Trophoblast cell (in vitro differentiated cells and primary cell): ENCODE results near the gene PGAP2.
A peak's percentile ranks its signal among the peaks of the same experiment; 100 is the strongest.

Source experiments
- DNase-seq, 2 donors: peaks; one replicate each; pipeline ENCODE4 v3.0.0-alpha.2; 2016
- H2AFZ ChIP-seq: 2 replicates; pipeline ENCODE4 v1.6.1; 2013; ENCODE audit warnings: low read length, moderate library complexity, mild to moderate bottlenecking; ENCODE audit not compliant: insufficient read depth, poor library complexity
- H2AK5ac ChIP-seq: 2 replicates; pipeline ENCODE4 v1.6.1; 2013; ENCODE audit warnings: mild to moderate bottlenecking, low read length
- H2BK120ac ChIP-seq: 2 replicates; pipeline ENCODE4 v1.6.1; 2013; ENCODE audit warnings: low read length, mild to moderate bottlenecking, moderate library complexity; ENCODE audit not compliant: insufficient read depth, poor library complexity
- H2BK12ac ChIP-seq: 2 replicates; pipeline ENCODE4 v1.6.1; 2013; ENCODE audit warnings: mild to moderate bottlenecking, low read length, moderate library complexity
- H2BK5ac ChIP-seq: 2 replicates; pipeline ENCODE4 v1.6.1; 2013; ENCODE audit warnings: low read length, low read depth, moderate library complexity, mild to moderate bottlenecking; ENCODE audit not compliant: poor library complexity
- H3K14ac ChIP-seq: 2 replicates; pipeline ENCODE4 v1.6.1; 2013; ENCODE audit warnings: mild to moderate bottlenecking, low read length
- H3K18ac ChIP-seq: 2 replicates; pipeline ENCODE4 v1.6.1; 2013; ENCODE audit warnings: mild to moderate bottlenecking, low read length
- H3K23ac ChIP-seq: 2 replicates; pipeline ENCODE4 v1.6.1; 2013; ENCODE audit warnings: low read length
- H3K27ac ChIP-seq: 2 replicates; pipeline ENCODE4 v1.5.1; 2013; ENCODE audit warnings: low read depth, mild to moderate bottlenecking, inconsistent platforms, low read length, moderate library complexity
- H3K27me3 ChIP-seq: 2 replicates; pipeline ENCODE4 v1.6.1; 2013; ENCODE audit warnings: inconsistent platforms, mild to moderate bottlenecking, low read length, moderate library complexity; ENCODE audit not compliant: insufficient read depth
- H3K36me3 ChIP-seq, 2 experiments: 1 replicate in 1 of 2; 2 replicates in 1 of 2; pipeline ENCODE4 v1.6.1; 2013; ENCODE audit warnings: low read length in 2 of 2, mild to moderate bottlenecking in 2 of 2, moderate library complexity in 1 of 2; ENCODE audit not compliant: insufficient read depth in 2 of 2, control insufficient read depth in 1 of 2
- H3K4ac ChIP-seq: 2 replicates; pipeline ENCODE4 v1.6.1; 2013; ENCODE audit warnings: low read depth, mild to moderate bottlenecking, low read length, moderate library complexity
- H3K4me1 ChIP-seq, 2 experiments: 1 replicate in 1 of 2; 2 replicates in 1 of 2; pipeline ENCODE4 v1.6.1; 2013; ENCODE audit warnings: low read length in 2 of 2, mild to moderate bottlenecking in 2 of 2, moderate library complexity in 1 of 2; ENCODE audit not compliant: insufficient read depth in 2 of 2, control insufficient read depth in 1 of 2
- H3K4me2 ChIP-seq: 2 replicates; pipeline ENCODE4 v1.6.1; 2013; ENCODE audit warnings: inconsistent platforms, mild to moderate bottlenecking, low read length, moderate library complexity
- H3K4me3 ChIP-seq: 2 replicates; pipeline ENCODE4 v1.5.1; 2013; ENCODE audit warnings: mild to moderate bottlenecking, low read depth, low read length, inconsistent platforms
- H3K79me1 ChIP-seq: one replicate; pipeline ENCODE4 v1.6.1; 2013; ENCODE audit warnings: low read length
- H3K79me2 ChIP-seq: 2 replicates; pipeline ENCODE4 v1.6.1; 2013; ENCODE audit warnings: low read length, mild to moderate bottlenecking; ENCODE audit not compliant: control insufficient read depth, insufficient read depth, poor library complexity
- H3K9ac ChIP-seq: 2 replicates; pipeline ENCODE4 v1.6.1; 2013; ENCODE audit warnings: mild to moderate bottlenecking, low read length
- H3K9me3 ChIP-seq: 2 replicates; pipeline ENCODE4 v1.6.1; 2013; ENCODE audit warnings: low read depth, mild to moderate bottlenecking, control low read depth, inconsistent platforms, low read length; ENCODE audit not compliant: insufficient read depth
- H4K12ac ChIP-seq: 2 replicates; pipeline ENCODE4 v1.6.1; 2013; ENCODE audit warnings: low read depth, mild to moderate bottlenecking, low read length, moderate library complexity
- H4K8ac ChIP-seq: 2 replicates; pipeline ENCODE4 v1.6.1; 2013; ENCODE audit warnings: low read depth, mild to moderate bottlenecking, low read length, moderate library complexity
- H4K91ac ChIP-seq: one replicate; pipeline ENCODE4 v1.6.1; 2013; ENCODE audit warnings: low read depth, mild to moderate bottlenecking, low read length, moderate library complexity
- WGBS: extraction: QIAGEN DNeasy Blood & Tissue Kit; methylation state at CpG from one replicate; pipeline ENCODE4 v1.1.7; 2013; ENCODE audit warnings: missing lambda C conversion rate; ENCODE audit not compliant: insufficient read length, insufficient coverage; ENCODE audit errors: extremely low coverage; 5-methylcytosine and 5-hydroxymethylcytosine counted together

Gene PGAP2

GRCh38 chr11:3833449-3833848, 25.1 kb downstream of the PGAP2 start:
- no peak overlapping the region for H3K9ac ChIP-seq
- no peak overlapping the region for H4K8ac ChIP-seq
- H2BK12ac ChIP-seq: no peak overlapping the region
- H3K14ac ChIP-seq: no peak overlapping the region
- H3K27me3 ChIP-seq: no peaks in the 10 kb centered on the region
- H4K91ac ChIP-seq: no peak overlapping the region
- no peaks in the 10 kb centered on the region for H3K9me3 ChIP-seq
- H3K23ac ChIP-seq: no peak overlapping the region
- peaks cover 4% of the 10 kb centered on the region for H3K79me2 ChIP-seq
- H3K4ac ChIP-seq: no peak overlapping the region
- no peaks in the 10 kb centered on the region for H3K79me1 ChIP-seq
- H3K4me1 ChIP-seq: peaks cover 7 to 19% of the 10 kb centered on the region in 2 experiments
- no peak overlapping the region for H3K4me2 ChIP-seq
- no peak overlapping the region for H2AK5ac ChIP-seq
- H3K36me3 ChIP-seq: peaks cover 7 to 15% of the 10 kb centered on the region in 2 experiments
- no peak overlapping the region for H3K4me3 ChIP-seq
- no peak overlapping the region for H2AFZ ChIP-seq
- H3K27ac ChIP-seq: no peak overlapping the region
- no peak overlapping the region for H2BK120ac ChIP-seq
- no peak for DNase-seq
- H2BK5ac ChIP-seq: no peak overlapping the region
- WGBS: no CpG with 5 or more reads among the region's 2 CpGs
- H4K12ac ChIP-seq: no peak overlapping the region
- no peak overlapping the region for H3K18ac ChIP-seq

- no peak overlapping the region for H4K8ac ChIP-seq
- no peak overlapping the region for H3K4ac ChIP-seq
- H3K79me1 ChIP-seq: no peaks in the 10 kb centered on the region
- peaks cover 7 to 25% of the 10 kb centered on the region in 2 experiments for H3K4me1 ChIP-seq
- H3K79me2 ChIP-seq: peaks cover 4% of the 10 kb centered on the region
- H3K27me3 ChIP-seq: no peaks in the 10 kb centered on the region
- H3K14ac ChIP-seq: no peak overlapping the region
- no peak overlapping the region for H3K27ac ChIP-seq
- H3K18ac ChIP-seq: no peak overlapping the region
- no peak for DNase-seq
- H2BK12ac ChIP-seq: no peak overlapping the region
- no peak overlapping the region for H2AK5ac ChIP-seq
- no CpG with 5 or more reads among the region's 4 CpGs for WGBS
- no peak overlapping the region for H3K4me3 ChIP-seq
- H3K36me3 ChIP-seq: peaks cover 7 to 15% of the 10 kb centered on the region in 2 experiments
- no peak overlapping the region for H3K4me2 ChIP-seq
- no peak overlapping the region for H4K91ac ChIP-seq
- H3K9ac ChIP-seq: no peak overlapping the region
- no peak overlapping the region for H2AFZ ChIP-seq
- H4K12ac ChIP-seq: no peak overlapping the region
- H2BK5ac ChIP-seq: no peak overlapping the region
- H2BK120ac ChIP-seq: no peak overlapping the region
- no peak overlapping the region for H3K23ac ChIP-seq
- H3K9me3 ChIP-seq: no peaks in the 10 kb centered on the region
Observed at GRCh38 chr11:3834349-3834663, 25.9 kb downstream of the PGAP2 start.

- no peak for DNase-seq
- peaks cover 6 to 15% of the 10 kb centered on the region in 2 experiments for H3K36me3 ChIP-seq
- H3K4me1 ChIP-seq: peaks cover 11 to 28% of the 10 kb centered on the region in 2 experiments
- H3K79me1 ChIP-seq: no peaks in the 10 kb centered on the region
- no peak overlapping the region for H2AK5ac ChIP-seq
- no peak overlapping the region for H3K4ac ChIP-seq
- H4K12ac ChIP-seq: no peak overlapping the region
- H3K14ac ChIP-seq: no peak overlapping the region
- H3K23ac ChIP-seq: no peak overlapping the region
- H3K27me3 ChIP-seq: no peaks in the 10 kb centered on the region
- H2BK5ac ChIP-seq: no peak overlapping the region
- no peak overlapping the region for H4K8ac ChIP-seq
- WGBS: no CpG with 5 or more reads among the region's 7 CpGs
- H3K4me3 ChIP-seq: no peak overlapping the region
- H3K79me2 ChIP-seq: peaks cover 4% of the 10 kb centered on the region
- no peak overlapping the region for H3K18ac ChIP-seq
- no peak overlapping the region for H3K27ac ChIP-seq
- H4K91ac ChIP-seq: no peak overlapping the region
- H3K9me3 ChIP-seq: no peaks in the 10 kb centered on the region
- H3K9ac ChIP-seq: no peak overlapping the region
- no peak overlapping the region for H2BK12ac ChIP-seq
- no peak overlapping the region for H2AFZ ChIP-seq
- no peak overlapping the region for H3K4me2 ChIP-seq
- H2BK120ac ChIP-seq: no peak overlapping the region
Observed at GRCh38 chr11:3834664-3835461, 26.5 kb downstream of the PGAP2 start.

GRCh38 chr11:3835751-3836150, 27.4 kb downstream of the PGAP2 start:
- H2AK5ac ChIP-seq: no peak overlapping the region
- no peaks in the 10 kb centered on the region for H3K9me3 ChIP-seq
- no peak overlapping the region for H2BK12ac ChIP-seq
- H3K27me3 ChIP-seq: no peaks in the 10 kb centered on the region
- WGBS: no CpG with 5 or more reads among the region's 4 CpGs
- no peak overlapping the region for H3K23ac ChIP-seq
- H4K91ac ChIP-seq: no peak overlapping the region
- H3K4ac ChIP-seq: peak overlapping the region; percentile 49
- no peak overlapping the region for H2BK120ac ChIP-seq
- H2BK5ac ChIP-seq: no peak overlapping the region
- H3K79me1 ChIP-seq: peaks cover 4% of the 10 kb centered on the region
- no peak overlapping the region for H3K14ac ChIP-seq
- H3K18ac ChIP-seq: no peak overlapping the region
- no peak overlapping the region for H4K12ac ChIP-seq
- no peak overlapping the region for H4K8ac ChIP-seq
- H3K27ac ChIP-seq: no peak overlapping the region
- H3K36me3 ChIP-seq: peaks cover 5 to 13% of the 10 kb centered on the region in 2 experiments
- H3K4me3 ChIP-seq: no peak overlapping the region
- H3K9ac ChIP-seq: no peak overlapping the region
- no peak for DNase-seq
- no peak overlapping the region for H3K4me2 ChIP-seq
- H3K79me2 ChIP-seq: peaks cover 10% of the 10 kb centered on the region
- H2AFZ ChIP-seq: no peak overlapping the region
- peaks cover 11 to 28% of the 10 kb centered on the region in 2 experiments for H3K4me1 ChIP-seq
